H9 (cell line): Measurements from ENCODE around the gene PAQR5. TPM values are rescaled to one million over a fixed set of nuclear protein-coding genes. Genes with fewer than 3 reads are reported as not detected.

ENCODE experiments used
- DNase-seq: peaks from one replicate; pipeline ENCODE4 v3.0.0-alpha.2; 2017
- H2AFZ ChIP-seq: one replicate; pipeline ENCODE4 v1.6.1; 2013; ENCODE audit warnings: mild to moderate bottlenecking, low read length, control low read depth, moderate library complexity
- H2AK5ac ChIP-seq: 2 replicates; pipeline ENCODE4 v1.6.1; 2013; ENCODE audit warnings: low read length, control low read depth, mixed read lengths; ENCODE audit not compliant: insufficient read length
- H2BK120ac ChIP-seq: one replicate; pipeline ENCODE4 v1.6.1; 2013; ENCODE audit warnings: low read depth, mild to moderate bottlenecking, low read length, control low read depth, inconsistent platforms; ENCODE audit not compliant: poor library complexity, severe bottlenecking
- H2BK12ac ChIP-seq: 2 replicates; pipeline ENCODE4 v1.6.1; 2013; ENCODE audit warnings: low read length, control low read depth, mixed read lengths, low read depth; ENCODE audit not compliant: insufficient read length
- H2BK15ac ChIP-seq: 2 replicates; pipeline ENCODE4 v1.6.1; 2013; ENCODE audit warnings: low read depth, low read length, control low read depth
- H2BK20ac ChIP-seq: one replicate; pipeline ENCODE4 v1.6.1; 2013; ENCODE audit warnings: low read depth, mild to moderate bottlenecking, low read length, control low read depth, inconsistent platforms; ENCODE audit not compliant: poor library complexity, severe bottlenecking
- H2BK5ac ChIP-seq: 2 replicates; pipeline ENCODE4 v1.6.1; 2013; ENCODE audit warnings: low read length, control low read depth, mixed read lengths; ENCODE audit not compliant: insufficient read length
- H3K14ac ChIP-seq: 2 replicates; pipeline ENCODE4 v1.6.1; 2013; ENCODE audit warnings: low read length, control low read depth; ENCODE audit not compliant: insufficient read depth
- H3K18ac ChIP-seq: 2 replicates; pipeline ENCODE4 v1.6.1; 2013; ENCODE audit warnings: low read depth, mild to moderate bottlenecking, mixed read lengths, low read length, control low read depth; ENCODE audit not compliant: insufficient read length
- H3K23ac ChIP-seq: 2 replicates; pipeline ENCODE4 v1.6.1; 2013; ENCODE audit warnings: low read length, control low read depth, mixed read lengths, low read depth; ENCODE audit not compliant: insufficient read length
- H3K23me2 ChIP-seq: 2 replicates; pipeline ENCODE4 v1.6.1; 2013; ENCODE audit warnings: low read depth, mild to moderate bottlenecking, mixed read lengths, low read length, control low read depth; ENCODE audit not compliant: insufficient read length, poor library complexity, severe bottlenecking
- H3K27ac ChIP-seq: 2 replicates; pipeline ENCODE4 v1.5.1; 2013; ENCODE audit warnings: low read length, control low read depth, mixed read lengths, low read depth; ENCODE audit not compliant: insufficient read length
- H3K27me3 ChIP-seq: 2 replicates; pipeline ENCODE4 v1.6.1; 2013; ENCODE audit warnings: low read length, control low read depth, inconsistent platforms; ENCODE audit not compliant: insufficient read depth
- H3K4ac ChIP-seq: 2 replicates; pipeline ENCODE4 v1.6.1; 2013; ENCODE audit warnings: low read depth, mild to moderate bottlenecking, control low read depth, inconsistent platforms, low read length, moderate library complexity
- H3K4me1 ChIP-seq: 2 replicates; pipeline ENCODE4 v1.6.1; 2013; ENCODE audit warnings: low read length, control low read depth, inconsistent platforms; ENCODE audit not compliant: insufficient read depth
- H3K4me2 ChIP-seq: 2 replicates; pipeline ENCODE4 v1.6.1; 2013; ENCODE audit warnings: low read length, control low read depth, mixed read lengths; ENCODE audit not compliant: insufficient read length, insufficient read depth
- H3K56ac ChIP-seq: 2 replicates; pipeline ENCODE4 v1.6.1; 2013; ENCODE audit warnings: low read depth, mild to moderate bottlenecking, mixed read lengths, low read length, control low read depth; ENCODE audit not compliant: insufficient read length
- H3K79me1 ChIP-seq: 2 replicates; pipeline ENCODE4 v1.6.1; 2013; ENCODE audit warnings: low read depth, mild to moderate bottlenecking, moderate library complexity, low read length, control low read depth, inconsistent platforms; ENCODE audit not compliant: insufficient read depth, poor library complexity, severe bottlenecking
- H3K79me2 ChIP-seq: 2 replicates; pipeline ENCODE4 v1.6.1; 2013; ENCODE audit warnings: low read length, control low read depth, inconsistent platforms; ENCODE audit not compliant: insufficient read depth
- H3K9ac ChIP-seq: 2 replicates; pipeline ENCODE4 v1.6.1; 2013; ENCODE audit warnings: low read length, control low read depth, mixed read lengths; ENCODE audit not compliant: insufficient read length; ENCODE audit errors: extremely low read depth
- H3K9me3 ChIP-seq: one replicate; pipeline ENCODE4 v1.6.1; 2013; ENCODE audit warnings: low read depth, low read length, inconsistent platforms; ENCODE audit not compliant: control insufficient read depth
- H3T11ph ChIP-seq: one replicate; pipeline ENCODE4 v1.6.1; 2013; ENCODE audit warnings: mild to moderate bottlenecking, low read length, control low read depth, inconsistent platforms
- H4K20me1 ChIP-seq: one replicate; pipeline ENCODE4 v1.6.1; 2013; ENCODE audit not compliant: control insufficient read depth, insufficient read length, insufficient read depth
- H4K5ac ChIP-seq: 2 replicates; pipeline ENCODE4 v1.6.1; 2013; ENCODE audit warnings: low read depth, mild to moderate bottlenecking, mixed read lengths, low read length, control low read depth; ENCODE audit not compliant: insufficient read length
- H4K8ac ChIP-seq: replicated peaks from 2 replicates; pipeline ENCODE4 v1.6.1; 2013; ENCODE audit warnings: low read length, control low read depth, mixed read lengths, low read depth; ENCODE audit not compliant: insufficient read length
- H4K91ac ChIP-seq: 2 replicates; pipeline ENCODE4 v1.6.1; 2013; ENCODE audit warnings: low read depth, mild to moderate bottlenecking, moderate library complexity, mixed read lengths, low read length, control low read depth; ENCODE audit not compliant: insufficient read length
- H3K27ac Mint-ChIP-seq, 3 experiments: 2 replicates in 2 of 3; 3 replicates in 1 of 3; pipeline ENCODE4 v1.8.0; 2020 to 2021; ENCODE audit warnings: mixed read lengths in 3 of 3, mild to moderate bottlenecking in 1 of 3, moderate library complexity in 1 of 3
- H3K27me3 Mint-ChIP-seq: 2 replicates; pipeline ENCODE4 v1.8.0; 2021; ENCODE audit warnings: low read depth, mild to moderate bottlenecking, moderate library complexity, mixed read lengths
- H3K36me3 Mint-ChIP-seq, 3 experiments: 2 replicates in 2 of 3; 3 replicates in 1 of 3; pipeline ENCODE4 v1.8.0; 2020 to 2021; ENCODE audit warnings: low read depth in 3 of 3, mixed read lengths in 3 of 3; ENCODE audit not compliant: insufficient read depth in 1 of 3
- H3K4me1 Mint-ChIP-seq, 2 experiments: 2 replicates each; pipeline ENCODE4 v1.8.0; 2020; ENCODE audit warnings: mixed read lengths in 2 of 2
- H3K4me3 Mint-ChIP-seq, 2 experiments: 2 replicates in 1 of 2; 3 replicates in 1 of 2; pipeline ENCODE4 v1.8.0; 2020 to 2021; ENCODE audit warnings: mild to moderate bottlenecking in 2 of 2, mixed read lengths in 2 of 2, moderate library complexity in 1 of 2
- H3K9me3 Mint-ChIP-seq, 2 experiments: 2 replicates in 1 of 2; 3 replicates in 1 of 2; pipeline ENCODE4 v1.8.0; 2020; ENCODE audit warnings: mild to moderate bottlenecking in 2 of 2, mixed read lengths in 2 of 2, moderate library complexity in 1 of 2
- CTCF ChIP-seq: fragments of 200-600 bp; sonication (generic); conservative IDR thresholded peaks from 3 replicates; pipeline ENCODE4 v1.8.0; 2021; ENCODE audit warnings: antibody characterized with exemption, mild to moderate bottlenecking
- WGBS: extraction: QIAGEN DNeasy Blood & Tissue Kit; methylation state at CpG from one replicate; pipeline ENCODE4 v1.1.7; 2013; ENCODE audit warnings: missing lambda C conversion rate, low lambda C conversion rate, mixed read lengths; ENCODE audit not compliant: insufficient read length; ENCODE audit errors: extremely low coverage; 5-methylcytosine and 5-hydroxymethylcytosine counted together
- total RNA-seq: library from RNA; stranded (reverse); gene quantifications from 2 replicates; pipeline ENCODE4 v1.2.1, GENCODE V29; 2021

PAQR5 gene
- total RNA-seq, 1 experiment from 2014 or later = 1.6 TPM

- Histone ChIP-seq H4K91ac (no peak overlapping the region), H2BK15ac (no peak overlapping the region), H3K79me2 (no peaks in the 10 kb centered on the region), H2AK5ac (no peak overlapping the region), H4K8ac (no peak overlapping the region), H3K9me3 (no peaks in the 10 kb centered on the region), H3K18ac (no peak overlapping the region), H2BK120ac (no peak overlapping the region), H3K4me1 (no peaks in the 10 kb centered on the region; the same call in 1 of the 2 replicates), H2BK5ac (no peak overlapping the region), H3K4me2 (no peak overlapping the region), H3K23ac (no peak overlapping the region), H4K20me1 (no peaks in the 10 kb centered on the region), H3K56ac (no peak overlapping the region), H3K9ac (no peak overlapping the region), H3K27me3 (no peaks in the 10 kb centered on the region), H3T11ph (no peak overlapping the region), H3K23me2 (no peaks in the 10 kb centered on the region), H2BK12ac (no peak overlapping the region), H3K14ac (no peak overlapping the region), H3K4ac (no peak overlapping the region), H2AFZ (no peak overlapping the region), H2BK20ac (no peak overlapping the region), H3K79me1 (no peaks in the 10 kb centered on the region), H4K5ac (no peak overlapping the region), H3K27ac (no peak overlapping the region)
- peaks cover 1% of the 10 kb centered on the region for H3K27me3 Mint-ChIP-seq
- H3K4me1 Mint-ChIP-seq = peaks cover 6 to 12% of the 10 kb centered on the region in 2 experiments
- no peaks in the 10 kb centered on the region for H3K9me3 Mint-ChIP-seq
- no peak overlapping the region for H3K27ac Mint-ChIP-seq
- peaks cover 0 to 3% (median 0%) of the 10 kb centered on the region in 3 experiments; a peak in 2 of 7 replicates for H3K36me3 Mint-ChIP-seq
- DNase-seq = no peak
- no CpG with 5 or more reads among the region's 4 CpGs for WGBS
- no peak overlapping the region for H3K4me3 Mint-ChIP-seq
- no peak for TF ChIP-seq CTCF
Observed at GRCh38 chr15:69358850-69359249, 60.1 kb downstream of the PAQR5 start.
